HL-60 (cell line): ENCODE results near the gene IFT81.

ENCODE experiments used
- GABPA ChIP-seq: IDR thresholded peaks from 2 replicates; pipeline ENCODE4 v1.6.1; 2012; ENCODE audit warnings: low read depth
- POLR2AphosphoS5 ChIP-seq: IDR thresholded peaks from 2 replicates; pipeline ENCODE4 v1.6.1; 2012; ENCODE audit warnings: low read depth
- SPI1 ChIP-seq: IDR thresholded peaks from 2 replicates; pipeline ENCODE4 v1.6.1; 2012; ENCODE audit warnings: low read depth, mild to moderate bottlenecking, borderline replicate concordance
- TF ChIP-seq, protein P1 (sequence below): IDR thresholded peaks from one replicate; pipeline ENCODE4 v1.5.1; 2011; ENCODE audit warnings: low read length, control low read depth, inconsistent platforms; ENCODE audit not compliant: insufficient read depth
- TF ChIP-seq, protein P2 (sequence below): IDR thresholded peaks from 2 replicates; pipeline ENCODE4 v1.6.1; 2012; ENCODE audit warnings: low read depth; ENCODE audit not compliant: insufficient replicate concordance

DNA sequence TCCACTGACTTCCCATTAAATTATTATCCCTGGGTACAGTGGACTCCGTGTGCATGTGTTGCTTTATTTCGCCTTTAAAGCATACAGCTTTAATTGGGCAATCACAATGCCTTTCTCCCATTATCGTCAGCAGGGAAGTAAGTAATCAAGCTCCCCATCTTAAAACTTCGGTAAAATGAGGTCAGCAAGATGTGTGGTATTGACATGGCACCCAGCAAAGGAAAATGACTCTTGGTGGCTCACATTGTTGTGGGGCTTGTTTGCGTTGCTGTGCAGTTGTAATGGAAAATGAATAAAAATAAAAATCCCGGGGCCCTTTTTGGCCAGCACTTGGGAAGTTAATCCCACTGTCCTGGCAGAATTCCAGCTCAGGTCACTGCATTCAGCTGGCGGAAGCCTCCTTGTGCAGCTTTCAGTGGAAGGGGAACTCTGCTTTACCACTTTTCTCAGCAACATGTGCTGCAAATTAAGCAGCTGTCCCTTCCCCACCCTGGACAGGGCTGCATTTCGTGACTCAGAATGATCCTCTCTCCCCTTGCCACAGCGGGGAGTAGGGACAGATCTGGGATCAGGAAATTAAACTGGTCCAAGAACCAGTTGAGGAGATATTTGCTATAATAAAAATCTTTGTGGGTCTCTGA is 142.9 kb downstream of the IFT81 start:
- TF ChIP-seq, protein P1, sequence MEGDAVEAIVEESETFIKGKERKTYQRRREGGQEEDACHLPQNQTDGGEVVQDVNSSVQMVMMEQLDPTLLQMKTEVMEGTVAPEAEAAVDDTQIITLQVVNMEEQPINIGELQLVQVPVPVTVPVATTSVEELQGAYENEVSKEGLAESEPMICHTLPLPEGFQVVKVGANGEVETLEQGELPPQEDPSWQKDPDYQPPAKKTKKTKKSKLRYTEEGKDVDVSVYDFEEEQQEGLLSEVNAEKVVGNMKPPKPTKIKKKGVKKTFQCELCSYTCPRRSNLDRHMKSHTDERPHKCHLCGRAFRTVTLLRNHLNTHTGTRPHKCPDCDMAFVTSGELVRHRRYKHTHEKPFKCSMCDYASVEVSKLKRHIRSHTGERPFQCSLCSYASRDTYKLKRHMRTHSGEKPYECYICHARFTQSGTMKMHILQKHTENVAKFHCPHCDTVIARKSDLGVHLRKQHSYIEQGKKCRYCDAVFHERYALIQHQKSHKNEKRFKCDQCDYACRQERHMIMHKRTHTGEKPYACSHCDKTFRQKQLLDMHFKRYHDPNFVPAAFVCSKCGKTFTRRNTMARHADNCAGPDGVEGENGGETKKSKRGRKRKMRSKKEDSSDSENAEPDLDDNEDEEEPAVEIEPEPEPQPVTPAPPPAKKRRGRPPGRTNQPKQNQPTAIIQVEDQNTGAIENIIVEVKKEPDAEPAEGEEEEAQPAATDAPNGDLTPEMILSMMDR, result no peak
- TF ChIP-seq POLR2AphosphoS5, result no peak
- TF ChIP-seq, protein P2, sequence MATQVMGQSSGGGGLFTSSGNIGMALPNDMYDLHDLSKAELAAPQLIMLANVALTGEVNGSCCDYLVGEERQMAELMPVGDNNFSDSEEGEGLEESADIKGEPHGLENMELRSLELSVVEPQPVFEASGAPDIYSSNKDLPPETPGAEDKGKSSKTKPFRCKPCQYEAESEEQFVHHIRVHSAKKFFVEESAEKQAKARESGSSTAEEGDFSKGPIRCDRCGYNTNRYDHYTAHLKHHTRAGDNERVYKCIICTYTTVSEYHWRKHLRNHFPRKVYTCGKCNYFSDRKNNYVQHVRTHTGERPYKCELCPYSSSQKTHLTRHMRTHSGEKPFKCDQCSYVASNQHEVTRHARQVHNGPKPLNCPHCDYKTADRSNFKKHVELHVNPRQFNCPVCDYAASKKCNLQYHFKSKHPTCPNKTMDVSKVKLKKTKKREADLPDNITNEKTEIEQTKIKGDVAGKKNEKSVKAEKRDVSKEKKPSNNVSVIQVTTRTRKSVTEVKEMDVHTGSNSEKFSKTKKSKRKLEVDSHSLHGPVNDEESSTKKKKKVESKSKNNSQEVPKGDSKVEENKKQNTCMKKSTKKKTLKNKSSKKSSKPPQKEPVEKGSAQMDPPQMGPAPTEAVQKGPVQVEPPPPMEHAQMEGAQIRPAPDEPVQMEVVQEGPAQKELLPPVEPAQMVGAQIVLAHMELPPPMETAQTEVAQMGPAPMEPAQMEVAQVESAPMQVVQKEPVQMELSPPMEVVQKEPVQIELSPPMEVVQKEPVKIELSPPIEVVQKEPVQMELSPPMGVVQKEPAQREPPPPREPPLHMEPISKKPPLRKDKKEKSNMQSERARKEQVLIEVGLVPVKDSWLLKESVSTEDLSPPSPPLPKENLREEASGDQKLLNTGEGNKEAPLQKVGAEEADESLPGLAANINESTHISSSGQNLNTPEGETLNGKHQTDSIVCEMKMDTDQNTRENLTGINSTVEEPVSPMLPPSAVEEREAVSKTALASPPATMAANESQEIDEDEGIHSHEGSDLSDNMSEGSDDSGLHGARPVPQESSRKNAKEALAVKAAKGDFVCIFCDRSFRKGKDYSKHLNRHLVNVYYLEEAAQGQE, result no peak
- no peak for TF ChIP-seq GABPA
- no peak for TF ChIP-seq SPI1
